HL-60 (cell line): ENCODE results near the gene MBNL3.

ENCODE experiments used
- DNase-seq, 2 experiments: peaks; one replicate each; pipeline ENCODE4 v3.0.0-alpha.2; 2010 to 2020; ENCODE audit warnings: low read depth in 1 of 2, low spot score in 1 of 2
- H3K27ac ChIP-seq: fragments of 250-450 bp; sonication (Bioruptor Pico); replicated peaks from 2 replicates; pipeline ENCODE4 v1.5.1; 2020; ENCODE audit warnings: mild to moderate bottlenecking, moderate library complexity
- H3K27me3 ChIP-seq: fragments of 250-450 bp; sonication (Bioruptor Pico); 2 replicates; pipeline ENCODE4 v1.5.1; 2021; ENCODE audit warnings: mild to moderate bottlenecking, moderate library complexity; ENCODE audit not compliant: insufficient read depth, poor library complexity, severe bottlenecking
- H3K4me3 ChIP-seq: replicated peaks from 2 replicates; pipeline ENCODE4 v1.5.1; 2011; ENCODE audit warnings: mild to moderate bottlenecking, control low read depth, low read length; ENCODE audit not compliant: insufficient read depth
- CTCF ChIP-seq: IDR thresholded peaks from one replicate; pipeline ENCODE4 v1.5.1; 2011; ENCODE audit warnings: low read length, control low read depth, inconsistent platforms; ENCODE audit not compliant: insufficient read depth
- GABPA ChIP-seq: IDR thresholded peaks from 2 replicates; pipeline ENCODE4 v1.6.1; 2012; ENCODE audit warnings: low read depth
- POLR2AphosphoS5 ChIP-seq: IDR thresholded peaks from 2 replicates; pipeline ENCODE4 v1.6.1; 2012; ENCODE audit warnings: low read depth
- REST ChIP-seq: IDR thresholded peaks from 2 replicates; pipeline ENCODE4 v1.6.1; 2012; ENCODE audit warnings: low read depth; ENCODE audit not compliant: insufficient replicate concordance
- SPI1 ChIP-seq: IDR thresholded peaks from 2 replicates; pipeline ENCODE4 v1.6.1; 2012; ENCODE audit warnings: low read depth, mild to moderate bottlenecking, borderline replicate concordance

Gene MBNL3

DNA sequence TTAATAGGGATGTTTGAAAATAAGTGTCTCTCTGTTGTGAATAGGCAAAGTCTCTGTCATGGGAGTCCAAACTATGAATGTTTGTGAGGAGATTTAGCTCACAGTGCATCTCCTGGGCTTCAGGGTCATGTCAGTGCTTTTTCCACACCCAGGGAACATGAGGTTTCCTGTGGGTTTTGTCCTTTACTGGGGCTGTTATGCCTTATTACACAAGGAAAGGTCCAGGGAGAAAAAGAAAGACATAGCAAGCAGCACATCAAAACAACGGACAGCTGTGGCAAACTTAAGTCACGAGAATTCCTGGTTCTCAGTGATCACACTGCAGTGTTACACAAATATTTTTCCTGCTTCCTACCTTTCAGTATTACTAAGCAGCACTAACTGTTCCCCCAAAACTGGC lies 99.4 kb downstream of the MBNL3 start:
- DNase-seq = no peak
- Histone ChIP-seq H3K27me3 (no peaks in the 10 kb centered on the region), H3K4me3 (no peak overlapping the region), H3K27ac (no peak overlapping the region)
- no peak for TF ChIP-seq GABPA
- no peak for TF ChIP-seq SPI1
- no peak for TF ChIP-seq REST
- TF ChIP-seq POLR2AphosphoS5 = no peak

GRCh38 chrX:132388371-132388770 lies 100.5 kb downstream of the MBNL3 start:
- Histone ChIP-seq H3K27me3 (no peaks in the 10 kb centered on the region), H3K4me3 (no peak overlapping the region), H3K27ac (no peak overlapping the region)
- TF ChIP-seq SPI1 (no peak), CTCF (no peak), POLR2AphosphoS5 (no peak), REST (no peak), GABPA (no peak)
- DNase-seq = no peak

- TF ChIP-seq SPI1 = no peak
- no peak for TF ChIP-seq CTCF
- no peak for TF ChIP-seq REST
- no peak for TF ChIP-seq GABPA
- TF ChIP-seq POLR2AphosphoS5 = no peak
- Histone ChIP-seq H3K4me3 (no peak overlapping the region), H3K27me3 (no peaks in the 10 kb centered on the region), H3K27ac (no peak overlapping the region)
- DNase-seq = no peak
Measured at GRCh38 chrX:132384301-132384700, 104.5 kb downstream of the MBNL3 start.

DNA sequence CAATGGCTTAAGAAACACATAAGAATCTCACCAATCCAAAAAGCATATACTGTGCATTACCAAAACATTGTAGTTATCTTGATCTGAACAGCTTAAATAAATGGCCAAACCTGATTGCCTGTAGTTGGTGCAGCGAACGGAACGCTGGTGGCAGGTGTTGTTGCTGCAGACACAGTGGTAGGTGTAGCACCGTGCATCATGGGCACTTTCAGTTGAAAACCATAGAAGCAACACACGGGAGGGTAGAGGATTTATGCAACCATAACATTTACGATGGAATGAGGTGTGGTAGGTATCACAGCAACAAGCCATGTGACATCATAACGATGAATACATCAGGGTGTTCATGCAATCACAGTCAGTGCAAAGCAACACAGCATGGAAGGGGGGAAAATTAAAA lies 106.8 kb downstream of the MBNL3 start:
- peaks cover 1% of the 10 kb centered on the region for H3K27me3 ChIP-seq
- no peak for DNase-seq
- no peak overlapping the region for H3K4me3 ChIP-seq
- H3K27ac ChIP-seq = no peak overlapping the region
- TF ChIP-seq REST (no peak), POLR2AphosphoS5 (no peak), SPI1 (no peak)
